OCI-LY7 (cell line): ENCODE results near the gene RNU6-7. TPM values are rescaled to one million over a fixed set of nuclear protein-coding genes. Genes with fewer than 3 reads are reported as not detected.

Experiments
- small RNA-seq: library from RNA; depleted of rRNA; stranded (forward); fragments of <200 nt; gene quantifications from one replicate; pipeline ENCODE3, GENCODE V24; 2014
- total RNA-seq, 2 experiments: library from RNA; depleted of rRNA in 1 of 2; stranded (reverse); fragments of >200 nt in 1 of 2; shearing (Covaris generic) in 1 of 2; gene quantifications; 2 replicates each; pipeline ENCODE4 v1.2.3, GENCODE V29; 2014 to 2022

RNU6-7 gene
- total RNA-seq, 2 experiments from 2014 or later: not detected

Small RNAs within 50 kb of the gene (small RNA-seq; reads per million reads assigned to genes)
- gene RNU6-7 (0.42 reads per million), gene RNU6-8 (not detected)

Other genes starting within 250 kb of the RNU6-7 start
- 7.6 and 8.1 TPM in 2 replicates for gene ARHGAP5, start 124.7 kb upstream of the RNU6-7 start, total RNA-seq (2014; rRNA removed; shearing (Covaris generic))
- gene ARHGAP5, start 124.7 kb upstream of the RNU6-7 start, total RNA-seq (2022): 19.8 and 20.4 TPM in 2 replicates
- gene RNU6-8, start 1.2 kb downstream of the RNU6-7 start, total RNA-seq (2014; rRNA removed; shearing (Covaris generic)): not detected in 2 replicates
- gene RNU6-8, start 1.2 kb downstream of the RNU6-7 start, total RNA-seq (2022): not detected in 2 replicates
- 0.13 and 0.21 TPM in 2 replicates for gene AKAP6, start 127.3 kb downstream of the RNU6-7 start, total RNA-seq (2014; rRNA removed; shearing (Covaris generic))
- 0.72 and 0.98 TPM in 2 replicates for gene AKAP6, start 127.3 kb downstream of the RNU6-7 start, total RNA-seq (2022)